Sigmoid colon (tissue), 4 donors: ENCODE data around the gene TNIK.

Experiments used
- EP300 ChIP-seq, 4 donors: sonication (generic); formaldehyde crosslinking; IDR thresholded peaks; one replicate each; pipeline ENCODE4 v1.6.1; 2017; ENCODE audit warnings: antibody characterized with exemption in 4 of 4
- POLR2A ChIP-seq, 2 donors: fragments of 450-650 bp; IDR thresholded peaks; one replicate each; pipeline ENCODE4 v1.6.1; 2016; ENCODE audit warnings: antibody characterized with exemption in 2 of 2, mild to moderate bottlenecking in 2 of 2, moderate library complexity in 2 of 2
- TF ChIP-seq, protein P1 (sequence below), 4 experiments: fragments of 450-650 bp in 3 of 4; fragments of 200-600 bp in 1 of 4; IDR thresholded peaks; one replicate each; pipeline ENCODE4 v1.5.1; 2016 to 2019; ENCODE audit warnings: antibody characterized with exemption in 4 of 4, mild to moderate bottlenecking in 3 of 4, moderate library complexity in 2 of 4

DNA sequence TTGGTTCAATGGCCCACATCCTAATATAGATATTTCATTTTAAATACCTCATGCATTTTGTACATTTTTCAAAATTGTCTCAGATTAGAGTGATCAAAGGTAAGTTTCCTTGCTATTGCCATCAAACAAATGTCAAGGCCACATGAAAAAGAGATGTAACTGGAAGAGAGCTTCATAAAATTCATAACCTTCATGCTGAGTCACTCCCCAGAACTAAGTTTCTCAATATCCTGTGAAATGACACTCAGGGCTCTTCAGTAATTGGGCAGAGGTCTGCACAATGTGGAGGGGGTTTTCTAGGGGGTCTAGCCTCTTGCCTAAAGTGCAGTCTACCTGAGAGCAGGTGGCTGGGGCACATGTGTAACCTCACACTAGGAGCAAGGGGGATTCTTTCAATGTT is 281.5 kb downstream of the TNIK start:
- TF ChIP-seq EP300 (IDR thresholded peaks at IDR 0.05), result no peak
- TF ChIP-seq, protein P1, sequence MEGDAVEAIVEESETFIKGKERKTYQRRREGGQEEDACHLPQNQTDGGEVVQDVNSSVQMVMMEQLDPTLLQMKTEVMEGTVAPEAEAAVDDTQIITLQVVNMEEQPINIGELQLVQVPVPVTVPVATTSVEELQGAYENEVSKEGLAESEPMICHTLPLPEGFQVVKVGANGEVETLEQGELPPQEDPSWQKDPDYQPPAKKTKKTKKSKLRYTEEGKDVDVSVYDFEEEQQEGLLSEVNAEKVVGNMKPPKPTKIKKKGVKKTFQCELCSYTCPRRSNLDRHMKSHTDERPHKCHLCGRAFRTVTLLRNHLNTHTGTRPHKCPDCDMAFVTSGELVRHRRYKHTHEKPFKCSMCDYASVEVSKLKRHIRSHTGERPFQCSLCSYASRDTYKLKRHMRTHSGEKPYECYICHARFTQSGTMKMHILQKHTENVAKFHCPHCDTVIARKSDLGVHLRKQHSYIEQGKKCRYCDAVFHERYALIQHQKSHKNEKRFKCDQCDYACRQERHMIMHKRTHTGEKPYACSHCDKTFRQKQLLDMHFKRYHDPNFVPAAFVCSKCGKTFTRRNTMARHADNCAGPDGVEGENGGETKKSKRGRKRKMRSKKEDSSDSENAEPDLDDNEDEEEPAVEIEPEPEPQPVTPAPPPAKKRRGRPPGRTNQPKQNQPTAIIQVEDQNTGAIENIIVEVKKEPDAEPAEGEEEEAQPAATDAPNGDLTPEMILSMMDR (IDR thresholded peaks at IDR 0.05), result no peak
- no peak for TF ChIP-seq POLR2A (IDR thresholded peaks at IDR 0.05)
